ENCODE results near the gene SPINK5.

DNA sequence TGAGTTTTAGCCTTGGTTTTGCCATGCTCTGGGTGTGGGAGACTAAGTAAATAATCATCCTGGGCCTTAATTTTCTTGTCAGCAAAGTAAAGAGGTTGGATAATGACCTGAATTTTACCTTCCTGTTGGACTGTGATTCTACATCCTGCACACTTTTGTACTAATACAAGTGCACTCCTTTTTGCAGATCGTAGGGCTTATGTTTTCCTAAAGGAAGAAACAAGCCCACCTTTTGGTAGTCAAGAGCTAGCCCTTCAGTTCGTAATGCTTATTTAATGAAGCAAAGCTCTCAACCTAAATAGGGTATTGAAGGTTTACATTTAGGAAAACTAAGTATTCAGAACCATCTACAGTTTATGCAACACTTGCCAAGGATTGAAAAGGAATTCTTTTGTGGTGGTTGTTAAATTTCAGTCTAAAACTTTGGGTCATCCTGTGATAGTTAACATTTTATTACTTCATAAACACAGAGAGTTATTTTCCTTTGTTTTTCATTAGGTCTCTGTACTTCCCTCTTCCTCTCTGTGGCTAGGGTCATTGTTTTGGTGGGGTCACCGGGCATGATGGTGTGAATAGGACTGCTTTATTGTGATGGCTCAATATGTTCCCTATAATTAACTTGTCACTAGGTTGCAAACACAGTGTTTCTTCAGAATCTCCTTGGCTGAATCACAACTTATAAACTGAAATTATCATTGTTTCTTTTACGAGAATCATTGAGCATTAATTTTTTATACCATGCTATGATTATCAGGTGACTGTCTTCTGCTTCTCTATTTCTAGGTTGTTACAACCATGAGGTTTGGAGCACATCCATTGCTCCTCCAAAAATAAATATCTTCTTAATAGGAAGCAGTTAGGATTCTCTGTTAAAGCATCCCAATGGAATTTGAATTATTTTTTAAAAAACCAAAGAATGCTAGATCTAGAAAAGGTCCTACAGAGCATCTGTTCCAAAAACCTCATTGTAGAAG lies 28.5 kb downstream of the SPINK5 start:
- TF ChIP-seq POLR2A (IDR thresholded peaks at IDR 0.05; ENCODE audit: low read length): no peak
- TF ChIP-seq GATA1 (IDR thresholded peaks at IDR 0.05; ENCODE audit: low read depth, low read length): no peak

All from erythroblast (primary cell).